SH-SY5Y (cell line): ENCODE measurements around the gene BCKDK.

Source experiments
- GATA2 ChIP-seq: IDR thresholded peaks from 2 replicates; pipeline ENCODE4 v1.6.1; 2011; ENCODE audit warnings: mild to moderate bottlenecking, low read depth, low read length
- GATA3 ChIP-seq: IDR thresholded peaks from 2 replicates; pipeline ENCODE4 v1.6.1; 2011; ENCODE audit warnings: low read depth, mild to moderate bottlenecking, low read length, moderate library complexity

GRCh38 chr16:31093132-31093703 lies 15.0 kb upstream of the BCKDK start:
- TF ChIP-seq GATA2 (no peak), GATA3 (no peak)
